Aorta (tissue), 5 donors: ENCODE measurements around the gene GBP1. TPM values are rescaled to one million over a fixed set of nuclear protein-coding genes. Genes with fewer than 3 reads are reported as not detected.
"Not testable (repeated sequence)": the region's sequence is repeated elsewhere in the genome, so short reads cannot be mapped to it uniquely, and the experiment has no call there.

Experiments
- ATAC-seq: fragments of 200-7000 bp; cut with Tn5 transposase; one replicate; pipeline ENCODE4 v1.9.1; 2022; ENCODE audit warnings: moderate library complexity; ENCODE audit not compliant: low FRiP score
- DNase-seq, 2 donors: peaks; one replicate each; pipeline ENCODE4 v3.0.0-alpha.2; 2020
- H3K27ac ChIP-seq, 2 donors: one replicate each; pipeline ENCODE4 v1.5.1; 2013; ENCODE audit warnings: low read length in 2 of 2, mild to moderate bottlenecking in 2 of 2, moderate library complexity in 2 of 2, control low read depth in 1 of 2, inconsistent platforms in 1 of 2, low read depth in 1 of 2
- H3K27me3 ChIP-seq, 2 donors: one replicate each; pipeline ENCODE4 v1.6.1; 2013; ENCODE audit warnings: control low read depth in 1 of 2, low read length in 1 of 2, mild to moderate bottlenecking in 1 of 2, moderate library complexity in 1 of 2; ENCODE audit not compliant: insufficient read depth in 2 of 2, control insufficient read depth in 1 of 2
- H3K36me3 ChIP-seq, 2 donors: one replicate each; pipeline ENCODE4 v1.6.1; 2013; ENCODE audit warnings: control low read depth in 1 of 2, low read length in 1 of 2, mild to moderate bottlenecking in 1 of 2; ENCODE audit not compliant: insufficient read depth in 2 of 2, control insufficient read depth in 1 of 2
- H3K4me1 ChIP-seq, 2 donors: one replicate each; pipeline ENCODE4 v1.6.1; 2013; ENCODE audit warnings: low read length in 2 of 2, control low read depth in 1 of 2, mild to moderate bottlenecking in 1 of 2, moderate library complexity in 1 of 2; ENCODE audit not compliant: insufficient read depth in 2 of 2, control insufficient read depth in 1 of 2
- H3K4me3 ChIP-seq, 2 donors: one replicate each; pipeline ENCODE4 v1.5.1; 2013; ENCODE audit warnings: low read length in 2 of 2, control low read depth in 1 of 2, mild to moderate bottlenecking in 1 of 2
- H3K9me3 ChIP-seq: one replicate; pipeline ENCODE4 v1.6.1; 2013; ENCODE audit warnings: mild to moderate bottlenecking, low read length; ENCODE audit not compliant: control insufficient read depth
- WGBS, 2 donors: extraction: QIAGEN DNeasy Blood & Tissue Kit; methylation state at CpG; one replicate each; pipeline ENCODE4 v1.1.7; 2013; 5-methylcytosine and 5-hydroxymethylcytosine counted together
- intact Hi-C, 2 donors: fragments of 100-400 bp; cut with DNase I; formaldehyde crosslinking; loops; one replicate each; pipeline versions ENCODE4 v1.14.2 to v1.15.0; 2022
- polyA plus RNA-seq, 2 donors: library from polyadenylated mRNA; stranded (reverse); fragments of 200-250 nt; gene quantifications; one replicate each; pipeline ENCODE4 v1.2.3, GENCODE V29; 2013
- total RNA-seq, 2 donors: library from RNA; stranded (reverse); fragmentation: NEBNext Ultra II Directional; extraction: Animal tissue kit (Norgen Biotek cat#: 25700); gene quantifications; one replicate each; pipeline ENCODE4 v1.2.1, GENCODE V29; 2021
- donor health status: healthy with polysubstance abuse.
- donor health status: Bipolar disorder and iron deficiency.
- donor health status: DM: no; HTN: no; CAD: no.
- donor health status: DM: no; HTN: no; CAD: no.
- donor health status: DM: yes; HTN: yes; CAD: no.

The GBP1 gene
- total and polyA plus RNA-seq, 4 donors: 9.6 to 62.6 (median 44.6) TPM

GRCh38 chr1:89095737-89096136 lies 30.7 kb upstream of the GBP1 start:
- Histone ChIP-seq H3K4me1 (no peaks in the 10 kb centered on the region), H3K4me3 (no peak overlapping the region), H3K27ac (no peak overlapping the region), H3K27me3 (no peaks in the 10 kb centered on the region), H3K9me3 (no peaks in the 10 kb centered on the region), H3K36me3 (no peaks in the 10 kb centered on the region)
- no peak for DNase-seq
- no peak for ATAC-seq
- 85 to 89% methylated on average over 2 of the region's 2 CpGs for WGBS, 2 donors
- intact Hi-C loops: no loop called here

GRCh38 chr1:89089962-89090361 lies 25.0 kb upstream of the GBP1 start:
- H3K9me3 ChIP-seq: no peaks in the 10 kb centered on the region
- H3K27me3 ChIP-seq: no peaks in the 10 kb centered on the region
- no peaks in the 10 kb centered on the region for H3K4me1 ChIP-seq
- H3K4me3 ChIP-seq: no peak overlapping the region
- DNase-seq: no peak
- 85 to 93% methylated on average over 1 of the region's 1 CpG for WGBS, 2 donors
- no peak for ATAC-seq
- intact Hi-C loops: loop anchor here in 1 of 2 donors (10.0 kb wide), 2 partner anchors 265 to 365 kb away; no protein-coding TSS in a partner anchor
- H3K27ac ChIP-seq: no peak overlapping the region
- H3K36me3 ChIP-seq: no peaks in the 10 kb centered on the region

DNA sequence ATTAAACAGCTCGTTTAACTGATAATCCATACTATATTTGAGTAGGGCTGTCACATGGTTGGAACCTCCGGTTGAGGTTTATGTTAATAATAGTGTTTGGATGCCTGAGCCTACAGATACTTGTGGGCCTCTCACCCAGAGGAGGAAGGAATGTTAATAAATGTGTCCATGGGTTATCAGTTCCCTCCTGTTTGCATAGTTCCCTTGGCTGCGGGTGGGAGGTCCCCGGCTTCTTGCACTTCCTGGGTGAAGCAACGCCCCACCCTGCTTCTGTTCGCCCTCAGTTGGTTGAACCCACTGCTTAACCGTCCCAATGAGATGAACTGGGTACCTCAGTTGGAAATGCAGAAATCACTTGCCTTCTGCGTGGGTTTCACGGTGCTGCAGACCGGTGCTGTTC lies 23.6 kb upstream of the GBP1 start:
- Histone ChIP-seq H3K9me3 (no peaks in the 10 kb centered on the region), H3K4me1 (no peaks in the 10 kb centered on the region), H3K27ac (no peak overlapping the region), H3K27me3 (no peaks in the 10 kb centered on the region), H3K36me3 (no peaks in the 10 kb centered on the region), H3K4me3 (no peak overlapping the region)
- intact Hi-C loops: loop anchor here in 1 of 2 donors (10.0 kb wide), 2 partner anchors 266 to 366 kb away; no protein-coding TSS in a partner anchor
- 88 to 90% methylated on average over 10 of the region's 10 CpGs for WGBS, 2 donors
- DNase-seq: no peak
- no peak for ATAC-seq

DNA sequence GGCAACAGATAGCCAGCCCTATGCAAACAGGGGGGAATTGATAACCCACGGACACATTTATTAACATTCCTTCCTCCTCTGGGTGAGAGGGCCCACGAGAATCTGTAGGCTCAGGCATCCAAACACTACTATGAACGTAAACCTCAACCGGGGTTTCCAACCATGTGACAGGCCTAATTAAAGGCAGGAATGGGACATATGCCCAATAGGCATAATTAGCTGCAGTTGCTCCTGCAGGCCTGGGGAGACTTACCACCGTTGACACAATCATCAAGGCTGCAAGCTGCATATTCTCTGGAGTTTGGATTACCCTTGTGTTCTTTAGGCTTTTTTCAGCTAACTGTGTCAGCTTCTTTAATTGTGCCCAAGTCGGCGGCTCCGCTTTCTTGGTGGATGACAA lies 22.2 kb upstream of the GBP1 start:
- ATAC-seq (no peak), DNase-seq (no peak)
- H3K27me3 ChIP-seq: no peaks in the 10 kb centered on the region
- no peaks in the 10 kb centered on the region for H3K4me1 ChIP-seq
- H3K27ac ChIP-seq: no peak overlapping the region
- H3K36me3 ChIP-seq: no peaks in the 10 kb centered on the region
- intact Hi-C loops: loop anchor here in 1 of 2 donors (10.0 kb wide), 2 partner anchors 268 to 368 kb away; no protein-coding TSS in a partner anchor
- no peaks in the 10 kb centered on the region for H3K9me3 ChIP-seq
- 53 to 61% methylated on average over 8 of the region's 8 CpGs for WGBS, 2 donors
- no peak overlapping the region for H3K4me3 ChIP-seq

DNA sequence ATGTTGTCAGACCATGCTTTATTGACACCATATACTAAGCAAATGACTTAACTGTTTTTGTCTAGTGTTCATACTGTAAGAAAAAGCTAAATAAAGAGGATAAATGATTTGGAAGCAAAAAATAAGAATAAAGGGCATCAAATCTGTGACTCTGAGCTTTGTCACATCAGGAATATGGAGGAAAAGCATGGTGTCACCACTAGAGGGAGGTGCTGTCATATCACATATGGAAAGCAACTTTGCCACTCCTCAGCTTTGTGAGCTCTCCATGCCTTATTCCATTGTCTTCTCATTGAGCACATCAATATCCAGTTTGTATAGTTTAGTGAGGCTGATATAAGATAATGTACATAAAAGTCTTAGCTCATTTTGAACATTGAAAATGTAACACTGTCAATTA lies 20.8 kb upstream of the GBP1 start:
- H3K9me3 ChIP-seq: no peaks in the 10 kb centered on the region
- ATAC-seq (no peak), DNase-seq (no peak)
- no peak overlapping the region for H3K4me3 ChIP-seq
- H3K27me3 ChIP-seq: no peaks in the 10 kb centered on the region
- H3K36me3 ChIP-seq: no peaks in the 10 kb centered on the region
- no peaks in the 10 kb centered on the region for H3K4me1 ChIP-seq
- intact Hi-C loops: loop anchor here in 1 of 2 donors (10.0 kb wide), 2 partner anchors 269 to 369 kb away; no protein-coding TSS in a partner anchor
- H3K27ac ChIP-seq: no peak overlapping the region

- intact Hi-C loops: loop anchor here in 1 of 2 donors (10.0 kb wide), 2 partner anchors 274 to 374 kb away; no protein-coding TSS in a partner anchor
- H3K4me1 ChIP-seq: no peaks in the 10 kb centered on the region
- DNase-seq (no peak), ATAC-seq (no peak)
- no peak overlapping the region for H3K4me3 ChIP-seq
- no peaks in the 10 kb centered on the region for H3K9me3 ChIP-seq
- H3K27me3 ChIP-seq: no peaks in the 10 kb centered on the region
- no peak overlapping the region for H3K27ac ChIP-seq
- WGBS, 2 donors: 50 to 66% methylated on average over 3 of the region's 3 CpGs
- no peaks in the 10 kb centered on the region for H3K36me3 ChIP-seq
Measured at GRCh38 chr1:89081005-89081404, 16.0 kb upstream of the GBP1 start.

GRCh38 chr1:89080068-89080467 lies 15.1 kb upstream of the GBP1 start:
- not testable (repeated sequence) for DNase-seq, H3K4me1 ChIP-seq, H3K4me3 ChIP-seq, H3K9me3 ChIP-seq, H3K27me3 ChIP-seq, H3K27ac ChIP-seq, ATAC-seq, H3K36me3 ChIP-seq
- intact Hi-C loops: loop anchor here in 1 of 2 donors (10.0 kb wide), 2 partner anchors 275 to 375 kb away; no protein-coding TSS in a partner anchor
- 80 to 81% methylated on average over 7 of the region's 7 CpGs for WGBS, 2 donors

DNA sequence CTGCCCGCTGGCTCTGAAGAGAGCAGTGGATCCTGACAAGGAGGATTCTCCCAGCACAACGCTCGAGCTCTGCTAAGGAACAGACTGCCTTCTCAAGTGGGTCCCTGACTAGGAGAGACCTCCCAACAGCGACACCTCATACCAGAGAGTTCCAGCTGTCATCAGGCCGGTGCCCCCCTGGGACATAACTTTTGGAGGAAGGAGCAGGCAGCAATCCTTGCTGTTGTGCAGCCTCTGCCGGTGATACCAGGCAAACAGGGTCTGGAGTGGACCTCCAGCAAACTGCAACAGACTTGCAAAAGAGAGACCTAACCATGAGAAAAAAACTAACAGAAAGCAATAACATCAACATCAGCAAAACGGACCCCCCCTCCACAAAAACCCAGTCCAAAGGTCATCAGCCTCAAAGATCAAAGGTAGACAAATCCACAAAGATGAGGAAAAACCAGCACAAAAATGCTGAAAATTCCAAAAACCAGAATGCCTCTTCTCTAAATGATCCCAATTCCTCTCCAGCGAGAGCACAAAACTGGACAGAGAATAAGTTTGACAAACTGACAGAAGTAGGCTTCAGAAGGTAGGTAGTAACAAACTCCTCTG lies 7.6 kb upstream of the GBP1 start:
- ATAC-seq, H3K27me3 ChIP-seq, H3K9me3 ChIP-seq, H3K36me3 ChIP-seq, intact Hi-C loops, H3K4me3 ChIP-seq, DNase-seq, H3K4me1 ChIP-seq, H3K27ac ChIP-seq: not testable (repeated sequence)
- WGBS, 2 donors: 70 to 76% methylated on average over 8 of the region's 8 CpGs

- 89 to 90% methylated on average over 1 of the region's 1 CpG for WGBS, 2 donors
- Histone ChIP-seq H3K27ac (no peak overlapping the region), H3K4me1 (no peaks in the 10 kb centered on the region), H3K36me3 (no peaks in the 10 kb centered on the region), H3K9me3 (no peaks in the 10 kb centered on the region), H3K4me3 (no peak overlapping the region), H3K27me3 (no peaks in the 10 kb centered on the region)
- ATAC-seq (peak; percentile 46), DNase-seq (no peak)
- intact Hi-C loops: no loop called here
Measured at GRCh38 chr1:89070509-89070908, 5.5 kb upstream of the GBP1 start.
